Esophagus muscularis mucosa (tissue), 4 donors: ENCODE data around the gene TRAPPC3. TPM values are rescaled to one million over a fixed set of nuclear protein-coding genes. Genes with fewer than 3 reads are reported as not detected.

Experiments used
- DNase-seq: peaks from one replicate; pipeline ENCODE4 v3.0.0-alpha.2; 2017; ENCODE audit errors: extremely low spot score
- H3K27ac ChIP-seq, 4 donors: fragments of 200-600 bp; sonication (generic); replicated peaks in 1 of 4; 1 replicate in 3 of 4; 2 replicates in 1 of 4; pipeline ENCODE4 v1.5.1; 2016 to 2019; ENCODE audit warnings: mild to moderate bottlenecking in 1 of 4
- H3K27me3 ChIP-seq, 4 donors: fragments of 200-600 bp; sonication (generic); one replicate each; pipeline versions ENCODE4 v1.5.1 to v1.6.0; 2016 to 2019
- H3K36me3 ChIP-seq, 4 donors: fragments of 200-600 bp; sonication (generic); one replicate each; pipeline ENCODE4 v1.5.1; 2016 to 2019
- H3K4me1 ChIP-seq, 4 donors: fragments of 200-600 bp; sonication (generic); one replicate each; pipeline ENCODE4 v1.5.1; 2016 to 2019
- H3K4me3 ChIP-seq, 4 donors: fragments of 200-600 bp; sonication (generic); 1 replicate in 2 of 4; 2 replicates in 2 of 4; pipeline ENCODE4 v1.5.1; 2016 to 2019; ENCODE audit warnings: mild to moderate bottlenecking in 4 of 4, moderate library complexity in 1 of 4
- H3K9me3 ChIP-seq, 4 donors: fragments of 200-600 bp; sonication (generic); 1 replicate in 3 of 4; 2 replicates in 1 of 4; pipeline ENCODE4 v1.5.1; 2016 to 2019
- EP300 ChIP-seq: sonication (generic); formaldehyde crosslinking; IDR thresholded peaks from one replicate; pipeline ENCODE4 v1.6.1; 2017; ENCODE audit warnings: antibody characterized with exemption
- POLR2A ChIP-seq: fragments of 450-650 bp; IDR thresholded peaks from one replicate; pipeline ENCODE4 v1.6.1; 2017; ENCODE audit warnings: antibody characterized with exemption, moderate library complexity, mild to moderate bottlenecking, low read depth
- POLR2AphosphoS5 ChIP-seq, 2 donors: sonication (generic); formaldehyde crosslinking; IDR thresholded peaks; one replicate each; pipeline ENCODE4 v1.6.1; 2017; ENCODE audit warnings: antibody characterized with exemption in 2 of 2
- WGBS: methylation state at CpG from one replicate; pipeline ENCODE4 v1.1.5; 2018; 5-methylcytosine and 5-hydroxymethylcytosine counted together
- intact Hi-C: fragments of 100-400 bp; cut with DNase I; formaldehyde crosslinking; loops from one replicate; pipeline ENCODE4 v1.15.1; 2023
- total RNA-seq, 4 donors: library from RNA; depleted of rRNA; stranded (reverse); fragments of >200 nt; gene quantifications; one replicate each; pipeline versions ENCODE4 v1.1.0 to v1.2.1, GENCODE V29; 2016
- TF ChIP-seq, protein P1 (sequence below), 3 experiments: fragments of 200-600 bp in 2 of 3; fragments of 450-650 bp in 1 of 3; sonication (generic) in 2 of 3; IDR thresholded peaks; one replicate each; pipeline ENCODE4 v1.5.1; 2017 to 2019; ENCODE audit warnings: antibody characterized with exemption in 3 of 3, mild to moderate bottlenecking in 2 of 3, moderate library complexity in 1 of 3

Gene TRAPPC3
- total RNA-seq, 4 donors from 2014 or later: 97.9 to 164 (median 122) TPM

DNA sequence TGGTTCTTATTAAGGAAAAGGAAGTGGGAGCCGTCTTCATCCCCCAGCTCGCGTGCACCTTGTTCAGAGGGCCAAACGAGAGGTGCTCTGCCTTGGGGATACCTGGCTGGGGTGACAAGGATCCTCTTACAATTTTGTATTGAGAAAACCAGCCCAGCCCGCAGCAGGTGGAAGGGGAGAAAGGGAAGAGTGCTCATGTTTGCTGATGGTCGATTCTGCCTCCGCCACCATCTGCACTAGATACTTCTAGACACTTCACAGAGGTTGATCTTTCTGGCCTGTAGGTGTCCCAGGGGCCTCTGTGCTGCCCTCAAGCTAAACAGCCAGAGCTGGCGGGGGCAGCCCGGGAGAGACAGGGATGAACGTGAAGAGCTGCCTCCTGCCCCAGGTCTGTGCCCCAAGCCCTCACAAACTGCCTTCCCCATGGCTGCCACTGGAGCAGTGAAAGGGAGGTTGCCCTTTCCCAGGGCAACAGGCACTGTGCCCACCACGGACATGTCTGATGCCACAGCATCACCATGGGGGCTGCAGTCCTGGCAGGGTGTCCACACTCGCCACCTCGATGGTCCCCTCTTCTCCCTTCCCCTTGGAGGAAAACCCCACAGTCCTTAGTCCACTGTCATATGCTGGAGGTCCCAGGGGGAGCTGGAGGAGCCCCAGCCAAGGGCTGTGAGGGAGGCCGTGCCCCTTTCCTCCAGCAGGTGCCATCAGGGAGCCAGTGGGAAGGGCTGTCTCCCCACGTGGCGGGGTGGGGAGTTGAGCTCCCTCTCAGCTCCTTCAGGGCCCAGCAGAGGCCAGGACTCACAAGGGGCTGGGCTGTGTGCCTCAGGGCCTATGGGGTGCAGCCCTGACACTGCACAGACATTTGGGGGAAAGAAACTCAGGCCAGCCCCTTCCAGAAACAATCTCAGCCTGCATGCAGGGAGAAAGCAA is 52.5 kb downstream of the TRAPPC3 start:
- peaks cover 26 to 58% (median 45%) of the 10 kb centered on the region in 4 donors for H3K36me3 ChIP-seq
- DNase-seq: no peak

DNA sequence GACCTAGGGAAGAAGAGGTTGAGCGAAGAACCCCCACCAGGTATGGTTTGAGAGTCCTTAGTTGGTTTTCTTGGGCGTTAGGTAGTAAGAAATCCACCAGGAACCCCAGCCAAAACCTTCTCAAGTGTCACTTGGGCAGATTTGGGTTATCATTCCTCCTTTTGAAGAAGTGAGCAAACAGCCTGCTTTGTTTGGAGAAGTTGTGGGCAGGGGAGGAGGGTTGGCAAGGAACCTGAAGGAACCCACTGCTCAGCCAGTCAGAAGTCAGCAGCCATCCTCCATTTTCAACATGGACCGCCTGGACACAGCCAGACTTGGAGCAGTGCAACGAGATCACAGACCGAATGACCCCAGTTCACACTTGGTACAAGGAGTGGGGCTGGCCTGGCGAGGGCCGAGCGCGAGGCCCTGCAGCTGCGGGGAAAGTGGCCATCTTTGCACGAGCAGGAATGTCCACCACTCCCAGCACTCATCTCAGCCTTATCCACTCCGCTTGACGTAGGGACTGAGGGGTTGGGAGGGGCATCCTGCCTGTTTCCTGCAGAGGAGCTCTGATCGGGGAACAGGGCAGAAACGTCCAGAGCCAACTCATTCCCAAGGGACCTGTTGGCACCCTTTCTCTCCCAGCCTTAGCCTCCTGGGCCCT is 53.4 kb downstream of the TRAPPC3 start:
- Histone ChIP-seq H3K27me3 (no peaks in the 10 kb centered on the region), H3K9me3 (no peaks in the 10 kb centered on the region), H3K4me1 (peaks cover 7 to 61% (median 45%) of the 10 kb centered on the region in 4 donors), H3K36me3 (peaks cover 28 to 67% (median 54%) of the 10 kb centered on the region in 4 donors), H3K4me3 (no peak overlapping the region), H3K27ac (peak overlapping the region in 1 of 4 donors; percentile 3)
- intact Hi-C loops: loop anchor here (5.0 kb wide), 2 partner anchors 91 to 191 kb away; no protein-coding TSS in a partner anchor
- WGBS: 66% methylated on average over 7 of the region's 15 CpGs
- no peak for DNase-seq
- TF ChIP-seq EP300 (no peak), POLR2AphosphoS5 (IDR thresholded peaks at IDR 0.05) (no peak), POLR2A (no peak)
- TF ChIP-seq, protein P1, sequence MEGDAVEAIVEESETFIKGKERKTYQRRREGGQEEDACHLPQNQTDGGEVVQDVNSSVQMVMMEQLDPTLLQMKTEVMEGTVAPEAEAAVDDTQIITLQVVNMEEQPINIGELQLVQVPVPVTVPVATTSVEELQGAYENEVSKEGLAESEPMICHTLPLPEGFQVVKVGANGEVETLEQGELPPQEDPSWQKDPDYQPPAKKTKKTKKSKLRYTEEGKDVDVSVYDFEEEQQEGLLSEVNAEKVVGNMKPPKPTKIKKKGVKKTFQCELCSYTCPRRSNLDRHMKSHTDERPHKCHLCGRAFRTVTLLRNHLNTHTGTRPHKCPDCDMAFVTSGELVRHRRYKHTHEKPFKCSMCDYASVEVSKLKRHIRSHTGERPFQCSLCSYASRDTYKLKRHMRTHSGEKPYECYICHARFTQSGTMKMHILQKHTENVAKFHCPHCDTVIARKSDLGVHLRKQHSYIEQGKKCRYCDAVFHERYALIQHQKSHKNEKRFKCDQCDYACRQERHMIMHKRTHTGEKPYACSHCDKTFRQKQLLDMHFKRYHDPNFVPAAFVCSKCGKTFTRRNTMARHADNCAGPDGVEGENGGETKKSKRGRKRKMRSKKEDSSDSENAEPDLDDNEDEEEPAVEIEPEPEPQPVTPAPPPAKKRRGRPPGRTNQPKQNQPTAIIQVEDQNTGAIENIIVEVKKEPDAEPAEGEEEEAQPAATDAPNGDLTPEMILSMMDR (IDR thresholded peaks at IDR 0.05): no peak

More for the DNA sequence above, 52.5 kb downstream of the TRAPPC3 start:
- Histone ChIP-seq H3K4me1 (peaks cover 4 to 52% (median 39%) of the 10 kb centered on the region in 4 donors), H3K9me3 (no peaks in the 10 kb centered on the region), H3K4me3 (no peak overlapping the region), H3K27ac (no peak overlapping the region), H3K27me3 (no peaks in the 10 kb centered on the region)
- WGBS: 70% methylated on average over 11 of the region's 16 CpGs
- intact Hi-C loops: loop anchor here (5.0 kb wide), 2 partner anchors 91 to 191 kb away; no protein-coding TSS in a partner anchor
- TF ChIP-seq, protein P1 (IDR thresholded peaks at IDR 0.05): no peak
- TF ChIP-seq POLR2A (no peak), POLR2AphosphoS5 (IDR thresholded peaks at IDR 0.05) (no peak), EP300 (no peak)

DNA sequence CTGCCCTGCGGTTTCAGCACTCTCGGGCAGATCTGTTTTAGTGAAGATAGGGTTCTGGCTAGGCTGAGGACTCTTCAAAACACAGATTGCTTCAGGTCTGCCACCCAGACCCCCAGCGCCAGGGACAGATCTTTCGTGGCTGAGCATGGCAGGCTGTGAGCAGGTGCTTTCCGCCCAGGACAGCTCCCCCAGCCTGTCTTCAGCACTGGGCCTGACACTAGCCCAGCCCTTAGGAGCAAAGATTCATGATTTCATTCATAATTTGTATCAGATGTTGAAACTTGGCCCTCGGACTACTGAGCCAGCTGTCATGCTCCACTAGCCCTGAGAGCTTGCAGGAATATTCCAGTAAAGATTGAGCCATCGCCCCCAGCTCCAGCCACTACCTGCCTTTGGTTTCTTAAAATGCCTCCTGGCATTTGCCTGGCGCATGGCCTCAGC is 54.6 kb downstream of the TRAPPC3 start:
- Histone ChIP-seq H3K27ac (peak overlapping the region in 1 of 4 donors; percentile 40), H3K36me3 (peaks cover 28 to 69% (median 60%) of the 10 kb centered on the region in 4 donors), H3K27me3 (no peaks in the 10 kb centered on the region), H3K9me3 (no peaks in the 10 kb centered on the region), H3K4me1 (peaks cover 11 to 64% (median 50%) of the 10 kb centered on the region in 4 donors), H3K4me3 (no peak overlapping the region)
- no peak for DNase-seq
- intact Hi-C loops: loop anchor here (5.0 kb wide), 2 partner anchors 93 to 193 kb away; no protein-coding TSS in a partner anchor
- TF ChIP-seq POLR2AphosphoS5 (IDR thresholded peaks at IDR 0.05): no peak
- TF ChIP-seq, protein P1 (IDR thresholded peaks at IDR 0.05): no peak
- no peak for TF ChIP-seq POLR2A
- TF ChIP-seq EP300: no peak
- WGBS: 72% methylated on average over 7 of the region's 8 CpGs

DNA sequence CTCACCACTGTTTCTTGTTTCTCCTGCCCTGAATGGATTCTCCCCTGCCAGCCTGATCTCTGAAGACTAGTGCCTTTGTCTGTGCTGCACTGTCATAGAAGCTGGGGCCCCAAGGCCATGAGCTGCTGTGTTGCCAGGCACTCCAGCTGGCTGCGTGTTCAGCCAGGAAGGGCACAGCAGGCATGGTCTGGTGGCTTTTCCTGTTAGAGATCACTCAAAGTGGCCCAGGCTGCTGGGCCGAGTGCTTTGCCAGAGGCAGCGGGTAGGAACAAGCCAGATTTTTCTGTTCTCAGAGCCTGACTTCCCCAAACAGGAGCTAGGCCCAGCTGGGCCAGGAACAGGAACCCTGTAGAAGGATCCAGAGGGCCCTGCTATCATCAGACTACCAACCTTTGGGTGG is 55.4 kb downstream of the TRAPPC3 start:
- H3K27me3 ChIP-seq: no peaks in the 10 kb centered on the region
- no peak overlapping the region for H3K4me3 ChIP-seq
- intact Hi-C loops: no loop called here
- H3K27ac ChIP-seq: peak overlapping the region in 2 of 4 donors; percentile 33 to 40
- no peaks in the 10 kb centered on the region for H3K9me3 ChIP-seq
- WGBS: 74% methylated on average over 2 of the region's 3 CpGs
- no peak for TF ChIP-seq POLR2AphosphoS5 (IDR thresholded peaks at IDR 0.05)
- TF ChIP-seq EP300: no peak
- no peak for TF ChIP-seq POLR2A
- TF ChIP-seq, protein P1 (IDR thresholded peaks at IDR 0.05): no peak
- no peak for DNase-seq
- peaks cover 28 to 69% (median 60%) of the 10 kb centered on the region in 4 donors for H3K36me3 ChIP-seq
- H3K4me1 ChIP-seq: peaks cover 15 to 62% (median 52%) of the 10 kb centered on the region in 4 donors
